WTC11 (cell line): Measurements from ENCODE around the gene LAGE3. TPM values are rescaled to one million over a fixed set of nuclear protein-coding genes. Genes with fewer than 3 reads are reported as not detected.
A peak's percentile ranks its signal among the peaks of the same experiment; 100 is the strongest.

Experiments
- ATAC-seq: fragments of 200-7000 bp; cut with Tn5 transposase; 2 replicates; pipeline ENCODE4 v1.10.0; 2021; ENCODE audit warnings: mild to moderate bottlenecking, moderate library complexity
- CTCF ChIA-PET: fragments of 300-600 bp; sonication (Branson Sonifier 250); formaldehyde crosslinking; loops from one replicate; lab custom pipeline; 2021; ENCODE audit warnings: antibody characterized with exemption; lab: Charles Lee
- POLR2A ChIA-PET: fragments of 350-600 bp; sonication (Branson Sonifier 250); formaldehyde crosslinking; loops from one replicate; lab custom pipeline; 2021; ENCODE audit warnings: antibody characterized with exemption; lab: Charles Lee
- DNase-seq: peaks from one replicate; pipeline ENCODE4 v3.0.0; 2021; ENCODE audit warnings: low spot score
- H3K27ac Mint-ChIP-seq: 2 replicates; pipeline ENCODE4 v1.8.0; 2021; ENCODE audit warnings: mixed read lengths
- H3K27me3 Mint-ChIP-seq: 2 replicates; pipeline ENCODE4 v1.8.0; 2021; ENCODE audit warnings: low read depth, mild to moderate bottlenecking, moderate library complexity, mixed read lengths
- H3K36me3 Mint-ChIP-seq: 2 replicates; pipeline ENCODE4 v1.8.0; 2021; ENCODE audit warnings: mixed read lengths
- H3K4me1 Mint-ChIP-seq: 2 replicates; pipeline ENCODE4 v1.8.0; 2022; ENCODE audit warnings: mixed read lengths
- H3K4me3 Mint-ChIP-seq: 2 replicates; pipeline ENCODE4 v1.8.0; 2021; ENCODE audit warnings: mild to moderate bottlenecking, moderate library complexity, mixed read lengths
- H3K9me3 Mint-ChIP-seq: 2 replicates; pipeline ENCODE4 v1.8.0; 2021; ENCODE audit warnings: mixed read lengths
- CREB1 ChIP-seq: sonication (generic); formaldehyde crosslinking; IDR thresholded peaks from 2 replicates; pipeline ENCODE4 v1.8.0; 2023; ENCODE audit warnings: mild to moderate bottlenecking, missing genetic modification reagents
- ESRRA ChIP-seq: sonication (generic); formaldehyde crosslinking; IDR thresholded peaks from 2 replicates; pipeline ENCODE4 v1.8.1; 2022; ENCODE audit warnings: mild to moderate bottlenecking, missing genetic modification reagents, borderline replicate concordance
- FOXK1 ChIP-seq: sonication (generic); formaldehyde crosslinking; IDR thresholded peaks from 2 replicates; pipeline ENCODE4 v1.8.0; 2022; ENCODE audit warnings: mild to moderate bottlenecking, moderate library complexity, missing genetic modification reagents
- KAT7 ChIP-seq: sonication (generic); formaldehyde crosslinking; IDR thresholded peaks from 2 replicates; pipeline ENCODE4 v1.8.1; 2023; ENCODE audit warnings: missing genetic modification reagents, mild to moderate bottlenecking, borderline replicate concordance
- MYBL2 ChIP-seq: sonication (generic); formaldehyde crosslinking; IDR thresholded peaks from 2 replicates; pipeline ENCODE4 v1.8.1; 2023; ENCODE audit warnings: mild to moderate bottlenecking, moderate library complexity, missing genetic modification reagents
- NFATC4 ChIP-seq: fragments of 250-450 bp; sonication (Bioruptor Pico); IDR thresholded peaks from 2 replicates; pipeline ENCODE4 v1.9.0; 2021; ENCODE audit warnings: mild to moderate bottlenecking
- NR3C1 ChIP-seq: sonication (generic); formaldehyde crosslinking; conservative IDR thresholded peaks from 2 replicates; pipeline ENCODE4 v1.8.1; 2023; ENCODE audit warnings: low read depth, mild to moderate bottlenecking, missing genetic modification reagents
- RELA ChIP-seq: sonication (generic); formaldehyde crosslinking; IDR thresholded peaks from 2 replicates; pipeline ENCODE4 v1.8.1; 2022; ENCODE audit warnings: missing genetic modification reagents, mild to moderate bottlenecking, borderline replicate concordance
- RORB ChIP-seq: fragments of 250-450 bp; sonication (Bioruptor Pico); IDR thresholded peaks from 2 replicates; pipeline ENCODE4 v1.9.0; 2021; ENCODE audit warnings: mild to moderate bottlenecking
- ZBTB21 ChIP-seq: sonication (generic); formaldehyde crosslinking; IDR thresholded peaks from 2 replicates; pipeline ENCODE4 v1.8.1; 2023; ENCODE audit warnings: mild to moderate bottlenecking, missing genetic modification reagents, borderline replicate concordance
- ZNF121 ChIP-seq: sonication (generic); formaldehyde crosslinking; IDR thresholded peaks from 2 replicates; pipeline ENCODE4 v1.8.0; 2023; ENCODE audit warnings: missing genetic modification reagents
- ZNF138 ChIP-seq: sonication (generic); formaldehyde crosslinking; conservative IDR thresholded peaks from 2 replicates; pipeline ENCODE4 v1.8.1; 2022; ENCODE audit warnings: mild to moderate bottlenecking, moderate library complexity, missing genetic modification reagents
- ZNF232 ChIP-seq: sonication (generic); formaldehyde crosslinking; IDR thresholded peaks from 2 replicates; pipeline ENCODE4 v1.8.0; 2022; ENCODE audit warnings: mild to moderate bottlenecking, missing genetic modification reagents
- total RNA-seq: library from RNA; stranded (reverse); gene quantifications from 3 replicates; pipeline ENCODE4 v1.2.3, GENCODE V29; 2021
- TF ChIP-seq, protein P1 (sequence below): fragments of 250-450 bp; sonication (Bioruptor Pico); IDR thresholded peaks from 2 replicates; pipeline ENCODE4 v2.1.2; 2022; ENCODE audit warnings: mild to moderate bottlenecking, moderate library complexity
- TF ChIP-seq, protein P2 (sequence below): fragments of 250-450 bp; sonication (Bioruptor Pico); IDR thresholded peaks from 2 replicates; pipeline ENCODE4 v1.9.0; 2021; ENCODE audit warnings: moderate library complexity, mild to moderate bottlenecking, inconsistent platforms, borderline replicate concordance
- TF ChIP-seq, protein P3 (sequence below): sonication (generic); formaldehyde crosslinking; IDR thresholded peaks from 2 replicates; pipeline ENCODE4 v1.8.0; 2022; ENCODE audit warnings: mild to moderate bottlenecking, missing genetic modification reagents
- TF ChIP-seq, protein P4 (sequence below): sonication (generic); formaldehyde crosslinking; IDR thresholded peaks from 2 replicates; pipeline ENCODE4 v1.8.0; 2023; ENCODE audit warnings: missing genetic modification reagents, mild to moderate bottlenecking, borderline replicate concordance

LAGE3 gene
- total RNA-seq, 1 experiment from 2014 or later: 46.1 TPM

DNA sequence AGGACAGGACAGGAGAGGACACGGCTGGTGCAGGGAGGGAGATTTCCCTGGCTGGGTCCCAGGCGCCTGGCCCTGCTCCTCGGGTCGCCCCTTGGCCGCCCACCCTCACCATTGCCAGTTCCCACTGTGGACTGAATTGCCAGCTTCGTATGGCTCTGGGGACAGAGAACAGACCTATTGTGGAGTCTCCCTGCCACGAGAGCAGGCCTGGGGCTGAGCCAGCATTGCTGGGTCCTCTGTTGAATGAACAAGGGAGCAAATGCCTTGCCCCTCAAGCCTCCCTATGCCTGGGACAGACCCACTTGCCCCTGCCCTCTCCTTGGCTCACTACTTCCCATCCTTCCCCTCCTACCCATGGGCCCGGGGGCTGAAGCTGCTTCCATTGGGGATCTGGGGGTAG lies 16.7 kb downstream of the LAGE3 start:
- ATAC-seq: no peak
- H3K27ac Mint-ChIP-seq: no peak overlapping the region
- H3K4me1 Mint-ChIP-seq: no peaks in the 10 kb centered on the region
- no peak for DNase-seq
- H3K27me3 Mint-ChIP-seq: peaks cover under 1% of the 10 kb centered on the region; the same call in 1 of the 2 replicates
- TF ChIP-seq CREB1 (CRISPR knock-in tag): no peak
- ChIA-PET CTCF (no interaction called here), POLR2A (interaction anchor here (0.6 kb wide), 1 partner anchor 31 kb away, joined by 3 read pairs; no protein-coding TSS in a partner anchor)
- H3K4me3 Mint-ChIP-seq: no peak overlapping the region
- H3K9me3 Mint-ChIP-seq: no peaks in the 10 kb centered on the region
- no peaks in the 10 kb centered on the region for H3K36me3 Mint-ChIP-seq

DNA sequence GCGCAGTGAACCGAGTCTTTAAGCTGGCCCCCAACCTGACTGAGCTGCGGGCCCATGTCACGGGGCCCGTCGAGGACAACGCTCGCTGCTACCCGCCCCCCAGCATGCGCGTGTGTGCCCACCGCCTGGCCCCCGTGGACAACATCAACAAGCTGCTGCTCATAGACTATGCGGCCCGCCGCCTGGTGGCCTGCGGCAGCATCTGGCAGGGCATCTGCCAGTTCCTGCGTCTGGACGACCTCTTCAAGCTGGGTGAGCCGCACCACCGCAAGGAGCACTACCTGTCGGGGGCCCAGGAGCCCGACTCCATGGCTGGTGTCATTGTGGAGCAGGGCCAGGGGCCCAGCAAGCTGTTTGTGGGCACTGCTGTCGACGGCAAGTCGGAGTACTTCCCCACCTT lies 18.8 kb downstream of the LAGE3 start:
- no peaks in the 10 kb centered on the region for H3K4me1 Mint-ChIP-seq
- CTCF ChIA-PET: interaction anchor here (0.7 kb wide), 1 partner anchor 67 kb away, joined by 3 read pairs; no protein-coding TSS in a partner anchor
- ATAC-seq (no peak), DNase-seq (no peak)
- POLR2A ChIA-PET: no interaction called here
- H3K36me3 Mint-ChIP-seq: no peaks in the 10 kb centered on the region
- H3K27me3 Mint-ChIP-seq: peaks cover 9% of the 10 kb centered on the region
- no peak overlapping the region for H3K4me3 Mint-ChIP-seq
- H3K27ac Mint-ChIP-seq: no peak overlapping the region
- no peak for TF ChIP-seq FOXK1 (CRISPR knock-in tag)
- no peak for TF ChIP-seq ZBTB21 (CRISPR knock-in tag)
- TF ChIP-seq, protein P1, sequence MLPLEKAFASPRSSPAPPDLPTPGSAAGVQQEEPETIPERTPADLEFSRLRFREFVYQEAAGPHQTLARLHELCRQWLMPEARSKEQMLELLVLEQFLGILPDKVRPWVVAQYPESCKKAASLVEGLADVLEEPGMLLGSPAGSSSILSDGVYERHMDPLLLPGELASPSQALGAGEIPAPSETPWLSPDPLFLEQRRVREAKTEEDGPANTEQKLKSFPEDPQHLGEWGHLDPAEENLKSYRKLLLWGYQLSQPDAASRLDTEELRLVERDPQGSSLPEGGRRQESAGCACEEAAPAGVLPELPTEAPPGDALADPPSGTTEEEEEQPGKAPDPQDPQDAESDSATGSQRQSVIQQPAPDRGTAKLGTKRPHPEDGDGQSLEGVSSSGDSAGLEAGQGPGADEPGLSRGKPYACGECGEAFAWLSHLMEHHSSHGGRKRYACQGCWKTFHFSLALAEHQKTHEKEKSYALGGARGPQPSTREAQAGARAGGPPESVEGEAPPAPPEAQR (CRISPR knock-in tag): no peak
- TF ChIP-seq, protein P2, sequence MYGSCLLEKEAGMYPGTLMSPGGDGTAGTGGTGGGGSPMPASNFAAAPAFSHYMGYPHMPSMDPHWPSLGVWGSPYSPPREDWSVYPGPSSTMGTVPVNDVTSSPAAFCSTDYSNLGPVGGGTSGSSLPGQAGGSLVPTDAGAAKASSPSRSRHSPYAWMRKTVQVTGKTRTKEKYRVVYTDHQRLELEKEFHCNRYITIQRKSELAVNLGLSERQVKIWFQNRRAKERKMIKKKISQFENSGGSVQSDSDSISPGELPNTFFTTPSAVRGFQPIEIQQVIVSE (CRISPR knock-in tag): no peak
- no peak for TF ChIP-seq KAT7 (CRISPR knock-in tag)
- TF ChIP-seq ZNF121 (CRISPR knock-in tag): no peak
- H3K9me3 Mint-ChIP-seq: no peaks in the 10 kb centered on the region

DNA sequence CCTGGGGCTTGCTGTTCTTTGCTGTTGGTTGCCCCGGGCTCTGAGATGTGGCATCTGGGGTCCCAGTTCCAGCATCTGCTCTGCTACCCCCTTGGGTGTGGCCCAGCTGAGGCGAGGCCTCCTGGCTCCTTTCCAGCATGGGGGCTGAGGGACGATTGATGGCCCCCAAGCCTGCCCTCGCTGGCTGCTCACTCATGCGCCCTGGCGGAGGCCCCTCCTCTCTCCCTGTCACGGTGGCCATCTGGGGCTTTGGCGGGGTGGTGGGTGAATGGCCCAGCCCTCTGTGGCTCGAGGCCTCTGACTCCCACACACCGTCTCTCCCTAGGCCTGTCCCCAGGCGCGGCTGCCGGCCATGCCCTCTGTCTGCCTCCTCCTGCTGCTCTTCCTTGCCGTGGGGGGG lies 19.2 kb downstream of the LAGE3 start:
- ATAC-seq (no peak), DNase-seq (no peak)
- Mint-ChIP-seq H3K4me1 (no peaks in the 10 kb centered on the region), H3K27me3 (peaks cover 10% of the 10 kb centered on the region)
- CTCF ChIA-PET: interaction anchor here (0.5 to 3.0 kb wide), 2 partner anchors 37 to 86 kb away, joined by 5 to 11 read pairs; no protein-coding TSS in a partner anchor
- POLR2A ChIA-PET: no interaction called here
- TF ChIP-seq NR3C1 (CRISPR knock-in tag) (no peak), ZNF232 (CRISPR knock-in tag) (no peak)
- TF ChIP-seq, all 79 proteins: peak for 0
- H3K27ac Mint-ChIP-seq: no peak overlapping the region
- H3K4me3 Mint-ChIP-seq: no peak overlapping the region
- H3K36me3 Mint-ChIP-seq: no peaks in the 10 kb centered on the region
- no peaks in the 10 kb centered on the region for H3K9me3 Mint-ChIP-seq

DNA sequence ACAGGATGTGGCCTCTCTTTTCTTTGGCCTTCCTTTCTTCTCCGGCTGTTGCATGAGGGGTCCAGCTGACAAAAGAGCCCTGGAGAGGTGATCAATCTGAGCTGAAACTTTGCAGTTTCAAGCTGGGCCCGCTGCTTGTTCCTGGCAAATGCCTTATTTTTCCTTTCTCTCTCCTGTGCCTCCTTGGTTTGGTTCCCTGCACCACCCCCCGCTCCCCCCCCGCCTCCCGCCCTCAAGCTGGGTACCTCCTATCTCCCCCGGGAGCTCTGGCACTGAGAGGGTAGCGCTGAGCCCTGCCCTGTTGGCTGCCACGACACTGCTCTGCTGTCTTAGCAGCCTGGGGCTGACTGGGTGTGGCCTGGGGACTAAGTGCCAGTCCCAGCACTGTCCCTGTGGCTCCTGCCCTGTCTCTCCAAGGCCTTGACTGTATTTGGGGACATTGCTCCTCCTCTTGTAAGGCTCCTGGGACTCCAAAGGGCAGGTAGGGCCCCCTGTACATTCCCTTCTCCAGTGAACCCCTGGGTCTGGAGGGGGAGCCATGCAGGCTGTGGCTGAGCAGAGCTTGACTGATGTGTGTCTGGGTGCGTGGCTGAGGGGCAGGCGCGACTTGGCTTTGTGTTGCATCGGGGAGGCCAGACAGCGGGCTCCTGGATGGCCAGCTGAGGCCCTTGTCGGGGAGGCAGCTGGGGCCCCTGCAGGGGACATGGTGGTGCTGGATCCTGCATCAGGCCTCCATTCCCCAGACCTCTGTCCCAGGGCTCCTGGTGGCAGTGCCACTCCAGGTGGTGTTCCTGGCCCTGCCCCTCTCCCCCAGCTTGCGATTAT lies 19.9 kb downstream of the LAGE3 start:
- CTCF ChIA-PET: interaction anchor here (0.5 to 3.0 kb wide), 4 partner anchors 31 to 86 kb away, joined by 3 to 11 read pairs (median 4); partner anchors contain the start of gene SLC10A3
- no peaks in the 10 kb centered on the region for H3K4me1 Mint-ChIP-seq
- no peak overlapping the region for H3K27ac Mint-ChIP-seq
- peaks cover 15% of the 10 kb centered on the region for H3K27me3 Mint-ChIP-seq
- POLR2A ChIA-PET: interaction anchor here (0.5 kb wide), 1 partner anchor 16 kb away, joined by 3 read pairs; no protein-coding TSS in a partner anchor
- no peaks in the 10 kb centered on the region for H3K36me3 Mint-ChIP-seq
- DNase-seq (no peak), ATAC-seq (no peak)
- peak overlapping the region; percentile 64 for H3K4me3 Mint-ChIP-seq
- H3K9me3 Mint-ChIP-seq: no peaks in the 10 kb centered on the region
- TF ChIP-seq MYBL2 (no peak), ESRRA (no peak), ZNF121 (CRISPR knock-in tag) (no peak), RELA (no peak), RORB (CRISPR knock-in tag) (no peak), NFATC4 (CRISPR knock-in tag) (no peak), ZNF138 (CRISPR knock-in tag) (no peak)
- TF ChIP-seq, protein P3, sequence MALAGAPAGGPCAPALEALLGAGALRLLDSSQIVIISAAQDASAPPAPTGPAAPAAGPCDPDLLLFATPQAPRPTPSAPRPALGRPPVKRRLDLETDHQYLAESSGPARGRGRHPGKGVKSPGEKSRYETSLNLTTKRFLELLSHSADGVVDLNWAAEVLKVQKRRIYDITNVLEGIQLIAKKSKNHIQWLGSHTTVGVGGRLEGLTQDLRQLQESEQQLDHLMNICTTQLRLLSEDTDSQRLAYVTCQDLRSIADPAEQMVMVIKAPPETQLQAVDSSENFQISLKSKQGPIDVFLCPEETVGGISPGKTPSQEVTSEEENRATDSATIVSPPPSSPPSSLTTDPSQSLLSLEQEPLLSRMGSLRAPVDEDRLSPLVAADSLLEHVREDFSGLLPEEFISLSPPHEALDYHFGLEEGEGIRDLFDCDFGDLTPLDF (CRISPR knock-in tag): no peak
- TF ChIP-seq, protein P4, sequence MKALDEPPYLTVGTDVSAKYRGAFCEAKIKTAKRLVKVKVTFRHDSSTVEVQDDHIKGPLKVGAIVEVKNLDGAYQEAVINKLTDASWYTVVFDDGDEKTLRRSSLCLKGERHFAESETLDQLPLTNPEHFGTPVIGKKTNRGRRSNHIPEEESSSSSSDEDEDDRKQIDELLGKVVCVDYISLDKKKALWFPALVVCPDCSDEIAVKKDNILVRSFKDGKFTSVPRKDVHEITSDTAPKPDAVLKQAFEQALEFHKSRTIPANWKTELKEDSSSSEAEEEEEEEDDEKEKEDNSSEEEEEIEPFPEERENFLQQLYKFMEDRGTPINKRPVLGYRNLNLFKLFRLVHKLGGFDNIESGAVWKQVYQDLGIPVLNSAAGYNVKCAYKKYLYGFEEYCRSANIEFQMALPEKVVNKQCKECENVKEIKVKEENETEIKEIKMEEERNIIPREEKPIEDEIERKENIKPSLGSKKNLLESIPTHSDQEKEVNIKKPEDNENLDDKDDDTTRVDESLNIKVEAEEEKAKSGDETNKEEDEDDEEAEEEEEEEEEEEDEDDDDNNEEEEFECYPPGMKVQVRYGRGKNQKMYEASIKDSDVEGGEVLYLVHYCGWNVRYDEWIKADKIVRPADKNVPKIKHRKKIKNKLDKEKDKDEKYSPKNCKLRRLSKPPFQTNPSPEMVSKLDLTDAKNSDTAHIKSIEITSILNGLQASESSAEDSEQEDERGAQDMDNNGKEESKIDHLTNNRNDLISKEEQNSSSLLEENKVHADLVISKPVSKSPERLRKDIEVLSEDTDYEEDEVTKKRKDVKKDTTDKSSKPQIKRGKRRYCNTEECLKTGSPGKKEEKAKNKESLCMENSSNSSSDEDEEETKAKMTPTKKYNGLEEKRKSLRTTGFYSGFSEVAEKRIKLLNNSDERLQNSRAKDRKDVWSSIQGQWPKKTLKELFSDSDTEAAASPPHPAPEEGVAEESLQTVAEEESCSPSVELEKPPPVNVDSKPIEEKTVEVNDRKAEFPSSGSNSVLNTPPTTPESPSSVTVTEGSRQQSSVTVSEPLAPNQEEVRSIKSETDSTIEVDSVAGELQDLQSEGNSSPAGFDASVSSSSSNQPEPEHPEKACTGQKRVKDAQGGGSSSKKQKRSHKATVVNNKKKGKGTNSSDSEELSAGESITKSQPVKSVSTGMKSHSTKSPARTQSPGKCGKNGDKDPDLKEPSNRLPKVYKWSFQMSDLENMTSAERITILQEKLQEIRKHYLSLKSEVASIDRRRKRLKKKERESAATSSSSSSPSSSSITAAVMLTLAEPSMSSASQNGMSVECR (CRISPR knock-in tag): no peak
- TF ChIP-seq, all 79 proteins: peak for 0
